CD4-positive, alpha-beta T cell treated with Interleukin-10 for 1 hour (primary cell): ENCODE measurements around the gene BMP15.

Experiments
- DNase-seq: peaks from one replicate; pipeline ENCODE4 v3.0.0-alpha.2; 2020

Gene BMP15

GRCh38 chrX:50910685-50911176, at the start of gene BMP15:
Gene BMP15, plus strand, starts transcription at chrX:50910735. Its CDS starts 49 bp downstream, at chrX:50910784.
- no peak for DNase-seq

DNA sequence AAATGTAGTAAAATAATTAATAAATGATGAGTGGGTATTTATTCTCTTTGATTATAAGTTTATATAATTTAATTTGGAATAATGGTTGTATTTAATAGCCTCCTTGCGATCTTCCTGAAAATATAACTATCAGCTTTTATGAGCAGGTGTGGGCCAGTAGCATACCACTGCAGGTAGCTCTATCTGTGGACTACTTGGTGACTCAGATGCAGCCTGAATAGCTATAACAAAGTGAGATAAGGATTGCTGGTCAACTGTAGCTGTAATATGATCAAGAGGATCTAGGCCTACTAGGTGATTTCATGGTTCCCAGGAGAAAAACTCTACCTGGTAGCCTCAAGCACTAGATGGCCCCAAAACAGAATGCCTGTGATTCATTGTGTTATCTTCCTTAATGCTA, 47.1 kb upstream of the BMP15 start:
- DNase-seq: no peak

DNA sequence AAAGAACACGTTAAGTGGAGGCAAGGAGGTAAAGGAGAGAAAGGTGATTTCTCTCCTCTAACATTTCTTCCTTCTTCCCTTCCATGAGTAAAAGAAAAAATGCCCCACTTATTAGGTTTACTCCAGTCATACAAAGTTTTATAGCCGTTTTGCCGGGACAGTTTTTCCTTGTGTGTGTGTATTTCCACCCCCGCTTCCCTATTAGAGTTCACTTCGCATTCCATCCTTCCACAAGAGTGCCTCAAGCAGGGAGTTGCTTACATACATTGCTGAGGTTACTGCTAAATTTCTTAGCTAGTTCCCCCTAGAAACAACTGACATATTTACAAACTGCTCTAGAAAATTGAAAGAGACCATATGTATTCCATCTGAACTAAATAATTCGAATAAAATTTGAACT, 45.2 kb upstream of the BMP15 start:
- DNase-seq: no peak

DNA sequence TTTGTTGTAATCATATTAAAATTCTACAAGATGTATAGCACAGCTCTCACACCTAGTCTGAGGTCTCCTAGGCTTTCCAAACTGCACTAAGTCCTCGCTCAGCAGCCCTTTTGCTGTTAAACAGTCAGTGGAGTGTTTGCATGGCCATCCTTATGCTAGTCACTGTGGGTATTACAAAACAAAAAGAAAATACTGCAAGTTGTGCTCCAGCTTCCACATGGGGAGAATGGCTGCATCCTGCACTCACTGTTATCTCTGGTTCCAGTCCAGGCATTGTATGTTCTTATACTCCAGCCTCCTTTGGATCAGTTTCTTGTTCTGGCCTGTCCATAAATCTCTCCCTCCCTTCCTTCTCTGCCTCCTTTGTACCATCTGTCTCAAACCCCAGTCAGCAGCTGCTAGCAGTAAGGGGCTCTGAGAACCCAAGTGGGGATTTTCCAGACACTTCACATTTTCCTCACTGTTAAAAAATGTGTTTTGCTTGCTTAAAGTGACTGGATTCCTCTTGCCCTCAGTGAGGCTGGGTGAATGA, 38.5 kb upstream of the BMP15 start:
- DNase-seq: no peak

DNA sequence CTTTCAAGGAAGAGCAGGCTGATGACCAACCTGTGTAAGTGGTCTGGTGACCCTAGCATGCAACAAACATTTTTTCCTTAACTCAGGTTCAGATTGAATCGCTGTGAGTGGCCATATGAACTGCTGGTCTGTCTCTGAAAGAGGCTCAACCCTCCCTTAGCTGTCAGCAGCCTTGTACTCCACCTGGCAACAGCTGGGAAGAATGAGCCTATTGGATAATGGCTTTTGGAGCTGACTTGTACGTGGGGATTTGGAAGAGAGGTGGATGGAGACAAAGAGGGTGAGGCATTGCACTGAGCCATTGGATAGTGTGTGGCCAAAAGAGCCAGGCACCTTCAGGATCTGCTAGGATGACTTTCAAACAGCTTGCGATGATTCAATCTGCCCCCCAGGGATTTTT, 35.7 kb upstream of the BMP15 start:
- DNase-seq: no peak

GRCh38 chrX:50876551-50876950, 34.0 kb upstream of the BMP15 start:
- DNase-seq: no peak

GRCh38 chrX:50877310-50877709, 33.2 kb upstream of the BMP15 start:
- DNase-seq: no peak

DNA sequence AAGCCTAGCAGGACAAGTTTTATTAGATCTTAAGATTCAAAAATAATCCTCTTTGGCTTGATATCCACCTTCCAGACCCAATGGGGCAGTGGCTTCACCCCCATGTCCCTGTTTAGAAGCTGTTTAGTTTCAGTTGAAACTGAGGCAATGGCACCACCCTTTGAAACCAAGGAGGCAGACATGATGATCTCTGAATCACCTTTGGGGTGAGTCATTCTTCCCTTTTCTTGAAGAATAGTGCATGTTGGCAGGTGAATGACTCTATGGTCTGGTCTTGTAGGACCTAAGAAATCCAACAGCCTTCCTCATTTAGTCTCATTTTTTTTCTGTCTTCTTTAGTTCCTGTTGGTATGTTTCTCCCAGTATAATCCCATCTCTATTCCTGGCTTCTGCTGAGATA, 29.5 kb upstream of the BMP15 start:
- no peak for DNase-seq

- no peak for DNase-seq
These were observed 21.7 kb upstream of the BMP15 start for GRCh38 chrX:50888884-50889283.

GRCh38 chrX:50889582-50889981, 21.0 kb upstream of the BMP15 start:
- no peak for DNase-seq

DNA sequence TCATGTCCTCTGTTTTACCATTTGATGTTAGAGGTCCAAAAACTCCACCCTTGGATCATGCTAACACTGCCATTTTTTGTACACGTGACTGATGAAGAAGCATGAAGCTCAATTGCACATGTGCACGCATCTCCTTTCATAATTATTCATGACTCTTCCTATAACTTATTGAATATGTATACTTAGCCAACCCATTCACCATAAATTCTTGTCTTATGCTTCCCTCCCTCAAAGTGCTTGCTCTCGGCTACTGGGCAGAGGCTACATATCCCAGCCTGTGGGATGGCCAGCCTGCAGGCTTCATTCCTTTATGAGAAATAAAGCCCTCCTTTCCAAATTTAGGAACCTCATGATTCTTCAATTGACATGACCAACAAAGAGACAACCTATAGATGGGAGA, 17.5 kb upstream of the BMP15 start:
- DNase-seq: no peak

DNA sequence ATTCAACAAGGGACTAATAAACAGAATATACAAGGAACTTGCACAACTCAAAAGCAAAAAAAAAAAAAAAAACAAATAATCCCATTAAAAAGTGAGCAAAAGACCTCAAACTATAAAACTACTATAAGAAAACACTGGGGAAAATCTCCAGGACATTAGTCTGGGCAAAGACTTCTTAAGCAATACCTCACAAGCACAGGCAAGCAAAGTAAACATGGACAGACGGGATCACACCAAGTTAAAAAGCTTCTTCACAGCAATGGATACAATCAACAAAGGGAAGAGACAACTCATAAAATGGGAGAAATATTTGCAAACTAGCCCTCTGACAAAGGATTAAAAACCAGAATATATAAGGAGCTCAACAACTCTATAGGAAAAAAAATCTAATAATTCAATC, 17.1 kb upstream of the BMP15 start:
- DNase-seq: no peak

DNA sequence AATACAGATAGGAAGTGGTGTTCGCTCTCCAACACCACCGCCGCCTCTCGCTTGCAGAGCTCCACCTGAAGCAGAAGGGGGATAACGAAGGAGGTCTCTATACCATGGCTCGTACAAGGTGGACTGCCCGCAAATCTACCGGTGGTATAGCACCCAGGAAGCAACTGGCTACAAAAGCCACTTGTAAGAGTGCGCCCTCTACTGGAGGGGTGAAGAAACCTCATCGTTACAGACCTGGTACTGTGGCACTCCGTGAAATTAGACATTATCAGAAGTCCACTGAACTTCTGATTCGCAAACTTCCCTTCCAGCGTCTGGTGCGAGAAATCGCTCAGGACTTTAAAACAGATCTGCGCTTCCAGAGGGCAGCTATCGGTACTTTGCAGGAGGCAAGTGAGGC, 5.2 kb upstream of the BMP15 start:
- no peak for DNase-seq

DNA sequence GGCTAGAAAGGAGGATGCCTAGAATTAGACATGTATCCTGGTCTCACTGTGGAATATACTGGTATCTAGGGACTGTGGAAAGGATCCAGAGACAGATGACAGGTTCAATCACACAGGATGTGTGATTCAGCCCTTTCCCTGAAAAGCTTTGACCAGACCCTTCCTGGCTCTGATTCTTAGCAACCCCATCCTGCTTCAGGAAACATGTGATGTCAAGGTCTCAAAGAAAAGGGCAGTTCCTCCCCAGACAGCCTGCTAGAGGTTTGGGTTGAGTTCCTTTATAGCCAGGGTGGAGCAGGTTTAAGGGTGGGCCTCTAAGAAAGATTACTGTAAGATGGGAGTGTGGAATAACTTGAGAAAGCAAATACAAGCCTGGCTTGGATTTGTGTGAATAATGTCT, 3.0 kb downstream of the BMP15 start:
- no peak for DNase-seq

GRCh38 chrX:50920132-50920531, 9.6 kb downstream of the BMP15 start:
- no peak for DNase-seq

DNA sequence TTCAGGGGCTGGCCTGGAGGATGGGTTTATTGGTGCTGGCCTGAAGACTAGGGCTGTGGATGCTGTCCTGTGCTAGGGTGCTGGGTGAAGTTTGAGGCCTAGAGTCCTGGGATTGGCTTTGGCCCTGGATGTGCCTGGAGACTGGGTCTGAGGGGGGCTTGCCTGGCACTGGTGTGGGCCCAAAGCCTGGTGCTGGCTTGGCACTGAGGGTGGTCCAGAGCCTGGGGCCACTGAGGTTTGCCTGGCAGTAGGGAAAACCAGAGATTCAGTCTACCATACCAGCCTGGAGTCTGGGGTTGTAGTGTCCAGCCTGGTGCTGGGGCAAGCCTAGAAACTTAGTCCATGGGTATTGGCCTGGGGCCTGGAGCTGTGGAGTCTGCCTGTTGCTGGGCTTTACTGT, 16.6 kb downstream of the BMP15 start:
- no peak for DNase-seq

DNA sequence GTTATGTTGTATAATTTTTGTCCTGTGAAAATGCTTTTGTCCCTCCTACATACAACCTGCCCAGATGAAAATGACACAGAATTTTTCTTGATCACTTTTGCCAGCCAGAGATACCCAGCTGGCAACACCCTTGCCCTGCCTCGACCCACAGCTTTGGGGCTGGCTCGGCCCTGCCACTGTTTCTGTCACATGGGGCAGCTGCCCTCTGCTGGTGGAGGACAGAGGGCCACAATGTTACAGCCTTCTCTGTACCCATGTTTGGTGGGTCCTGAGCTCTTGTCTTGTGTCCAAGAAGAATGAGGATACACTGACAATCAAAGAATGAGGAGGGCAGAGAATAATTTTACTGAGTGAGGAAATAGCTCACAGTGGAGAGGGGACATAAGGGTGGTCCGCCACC, 31.1 kb downstream of the BMP15 start:
- DNase-seq: no peak

- no peak for DNase-seq
These were observed 31.9 kb downstream of the BMP15 start for GRCh38 chrX:50942471-50942870.

DNA sequence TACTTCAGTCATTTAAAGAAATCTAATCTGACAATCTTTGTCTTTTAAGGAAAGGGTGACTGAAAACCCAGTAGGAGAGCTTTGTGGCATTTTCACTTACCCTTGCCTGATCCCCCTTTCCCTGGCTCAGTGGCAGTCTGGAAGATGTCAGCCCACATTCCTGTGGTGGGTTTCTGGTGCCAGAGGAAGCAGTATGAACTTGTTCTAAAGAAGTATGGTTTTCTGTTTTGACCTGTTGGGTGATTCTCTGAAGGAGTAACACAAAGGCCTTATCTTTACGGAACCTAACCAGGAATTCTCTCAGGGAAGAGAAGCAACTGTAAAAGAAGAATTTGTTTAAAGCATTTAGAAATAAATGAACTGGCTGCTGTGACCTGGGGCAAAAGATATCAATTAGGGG, 41.9 kb downstream of the BMP15 start:
- no peak for DNase-seq

- DNase-seq: no peak
These were observed 43.3 kb downstream of the BMP15 start for GRCh38 chrX:50953832-50954231.

GRCh38 chrX:50962156-50962555, 51.6 kb downstream of the BMP15 start:
- no peak for DNase-seq

- no peak for DNase-seq
These were observed 53.3 kb downstream of the BMP15 start for GRCh38 chrX:50963842-50964241.
